ENCODE measurements around the gene ZNF681.

DNA sequence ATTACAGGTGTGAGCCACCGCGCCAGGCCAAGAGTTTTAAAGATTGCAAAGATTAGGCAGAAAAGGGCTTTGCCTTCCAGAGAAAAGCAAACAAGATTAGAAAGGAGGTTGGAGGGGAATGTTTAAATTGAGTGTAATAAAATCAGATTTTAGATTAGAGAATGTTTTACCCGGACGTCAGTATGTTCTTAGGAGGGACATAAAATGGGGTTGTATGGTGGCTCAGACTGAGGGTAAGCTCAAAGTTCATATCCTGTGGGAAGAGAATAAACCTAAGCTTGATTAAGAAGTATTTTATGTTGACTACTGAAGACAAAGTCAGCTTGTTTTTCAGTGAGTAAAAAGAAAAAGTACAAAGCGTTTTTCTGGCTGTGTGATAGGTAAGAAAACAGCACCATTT lies 34.1 kb upstream of the ZNF681 start:
- TF ChIP-seq EZH2phosphoT487 (conservative IDR thresholded peaks at IDR 0.05; ENCODE audit: low read length) = no peak
- TF ChIP-seq, protein P1, sequence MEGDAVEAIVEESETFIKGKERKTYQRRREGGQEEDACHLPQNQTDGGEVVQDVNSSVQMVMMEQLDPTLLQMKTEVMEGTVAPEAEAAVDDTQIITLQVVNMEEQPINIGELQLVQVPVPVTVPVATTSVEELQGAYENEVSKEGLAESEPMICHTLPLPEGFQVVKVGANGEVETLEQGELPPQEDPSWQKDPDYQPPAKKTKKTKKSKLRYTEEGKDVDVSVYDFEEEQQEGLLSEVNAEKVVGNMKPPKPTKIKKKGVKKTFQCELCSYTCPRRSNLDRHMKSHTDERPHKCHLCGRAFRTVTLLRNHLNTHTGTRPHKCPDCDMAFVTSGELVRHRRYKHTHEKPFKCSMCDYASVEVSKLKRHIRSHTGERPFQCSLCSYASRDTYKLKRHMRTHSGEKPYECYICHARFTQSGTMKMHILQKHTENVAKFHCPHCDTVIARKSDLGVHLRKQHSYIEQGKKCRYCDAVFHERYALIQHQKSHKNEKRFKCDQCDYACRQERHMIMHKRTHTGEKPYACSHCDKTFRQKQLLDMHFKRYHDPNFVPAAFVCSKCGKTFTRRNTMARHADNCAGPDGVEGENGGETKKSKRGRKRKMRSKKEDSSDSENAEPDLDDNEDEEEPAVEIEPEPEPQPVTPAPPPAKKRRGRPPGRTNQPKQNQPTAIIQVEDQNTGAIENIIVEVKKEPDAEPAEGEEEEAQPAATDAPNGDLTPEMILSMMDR (IDR thresholded peaks at IDR 0.05; ENCODE audit: insufficient read depth, low read length, poor library complexity, severe bottlenecking) = no peak

All from SU-DHL-6 (cell line).